H1 (cell line): ENCODE data around the gene ZNF211. TPM values are rescaled to one million over a fixed set of nuclear protein-coding genes. Genes with fewer than 3 reads are reported as not detected.

ENCODE experiments used
- CTCF ChIA-PET: fragments of 300-600 bp; sonication (Branson Sonifier 250); formaldehyde crosslinking; loops from one replicate; lab custom pipeline; 2021; ENCODE audit not compliant: partially characterized antibody; lab: Charles Lee
- POLR2A ChIA-PET: fragments of 300-600 bp; sonication (Branson Sonifier 250); formaldehyde crosslinking; loops from one replicate; lab custom pipeline; 2021; ENCODE audit warnings: inconsistent platforms; ENCODE audit not compliant: partially characterized antibody; lab: Charles Lee
- DNase-seq, 2 experiments: peaks; one replicate each; pipeline versions ENCODE4 v3.0.0 to v3.0.0-alpha.2; 2010 to 2022; ENCODE audit warnings: low spot score in 2 of 2, low read depth in 1 of 2, mixed read lengths in 1 of 2
- FAIRE-seq: peaks from 2 replicates; lab custom pipeline; 2011; peaks lifted over from hg19 to GRCh38; lab: Jason Lieb, UNC
- H2AFZ ChIP-seq: 2 replicates; pipeline ENCODE4 v1.8.1; 2012; ENCODE audit warnings: low read length, inconsistent platforms
- H2AK5ac ChIP-seq: 2 replicates; pipeline ENCODE4 v1.6.1; 2013; ENCODE audit warnings: low read depth, low read length
- H2BK120ac ChIP-seq: replicated peaks from 2 replicates; pipeline ENCODE3; 2013; ENCODE audit warnings: low read depth, low read length, inconsistent platforms
- H2BK12ac ChIP-seq: 2 replicates; pipeline ENCODE4 v1.6.1; 2013; ENCODE audit warnings: low read depth, low read length
- H2BK15ac ChIP-seq: 2 replicates; pipeline ENCODE4 v1.6.1; 2013; ENCODE audit warnings: low read length
- H2BK20ac ChIP-seq: 2 replicates; pipeline ENCODE4 v1.6.1; 2013; ENCODE audit warnings: low read length
- H2BK5ac ChIP-seq: 2 replicates; pipeline ENCODE4 v1.6.1; 2013; ENCODE audit warnings: low read depth, low read length
- H3K14ac ChIP-seq: 2 replicates; pipeline ENCODE4 v1.6.1; 2013; ENCODE audit warnings: inconsistent platforms; ENCODE audit not compliant: insufficient read length
- H3K18ac ChIP-seq: 2 replicates; pipeline ENCODE4 v1.6.1; 2013; ENCODE audit warnings: low read length; ENCODE audit errors: extremely low read depth
- H3K23ac ChIP-seq: 2 replicates; pipeline ENCODE4 v1.6.1; 2013; ENCODE audit warnings: inconsistent platforms; ENCODE audit not compliant: insufficient read length
- H3K23me2 ChIP-seq: 2 replicates; pipeline ENCODE4 v1.6.1; 2013; ENCODE audit warnings: low read depth, low read length
- H3K27ac ChIP-seq: 2 replicates; pipeline ENCODE4 v1.6.1; 2011; ENCODE audit warnings: low read depth, low read length, inconsistent platforms
- H3K27me3 ChIP-seq, 4 experiments: replicated peaks in 1 of 4; 1 replicate in 1 of 4; 2 replicates in 3 of 4; pipeline versions ENCODE4 v1.6.1 to v1.8.1; 2011 to 2013; ENCODE audit warnings: low read length in 3 of 4, mild to moderate bottlenecking in 3 of 4, inconsistent platforms in 2 of 4, mixed read lengths in 2 of 4, moderate library complexity in 1 of 4; ENCODE audit not compliant: control insufficient read depth in 3 of 4, insufficient read depth in 3 of 4; ENCODE audit errors: extremely low read depth in 1 of 4
- H3K36me3 ChIP-seq, 4 experiments: 2 replicates each; pipeline versions ENCODE4 v1.6.1 to v1.8.1; 2011 to 2013; ENCODE audit warnings: mild to moderate bottlenecking in 4 of 4, low read length in 3 of 4, moderate library complexity in 2 of 4, control low read depth in 1 of 4, inconsistent platforms in 1 of 4; ENCODE audit not compliant: insufficient read depth in 4 of 4, control insufficient read depth in 2 of 4
- H3K4ac ChIP-seq: replicated peaks from 2 replicates; pipeline ENCODE3; 2013; ENCODE audit warnings: low read length, low read depth, mixed read lengths, inconsistent platforms; ENCODE audit not compliant: insufficient read length
- H3K4me1 ChIP-seq, 4 experiments: replicated peaks in 1 of 4; 1 replicate in 1 of 4; 2 replicates in 3 of 4; pipeline versions ENCODE4 v1.6.1 to v1.8.1; 2011 to 2013; ENCODE audit warnings: low read length in 3 of 4, inconsistent platforms in 2 of 4, mixed read lengths in 1 of 4; ENCODE audit not compliant: insufficient read depth in 4 of 4, control insufficient read depth in 3 of 4
- H3K4me2 ChIP-seq, 2 experiments: 2 replicates each; pipeline versions ENCODE4 v1.6.1 to v1.8.1; 2011 to 2013; ENCODE audit warnings: low read depth in 2 of 2, low read length in 2 of 2, control low read depth in 1 of 2, inconsistent platforms in 1 of 2, mild to moderate bottlenecking in 1 of 2; ENCODE audit not compliant: insufficient read depth in 1 of 2
- H3K4me3 ChIP-seq, 4 experiments: fragments of 200-600, 300-600 bp in 1 of 4; sonication (generic), shearing (Covaris generic), sonication (Bioruptor Twin) in 1 of 4; 2 replicates each; pipeline versions ENCODE4 v1.5.1 to v1.8.1; 2011 to 2016; ENCODE audit warnings: low read length in 4 of 4, low read depth in 3 of 4, control low read depth in 2 of 4, inconsistent platforms in 2 of 4, mild to moderate bottlenecking in 2 of 4, mixed read lengths in 1 of 4, moderate library complexity in 1 of 4; ENCODE audit not compliant: insufficient read depth in 2 of 4; ENCODE audit errors: extremely low read depth in 1 of 4
- H3K56ac ChIP-seq: replicated peaks from 2 replicates; pipeline ENCODE3; 2013; ENCODE audit warnings: low read depth, mild to moderate bottlenecking, mixed read lengths, low read length, inconsistent platforms; ENCODE audit not compliant: insufficient read length
- H3K79me1 ChIP-seq: 2 replicates; pipeline ENCODE4 v1.6.1; 2013; ENCODE audit warnings: low read depth, low read length, control low read depth
- H3K79me2 ChIP-seq, 2 experiments: 2 replicates each; pipeline versions ENCODE4 v1.6.1 to v1.8.1; 2012 to 2013; ENCODE audit warnings: low read length in 2 of 2, mild to moderate bottlenecking in 2 of 2, inconsistent platforms in 1 of 2; ENCODE audit not compliant: insufficient read depth in 2 of 2, control insufficient read depth in 1 of 2
- H3K9ac ChIP-seq, 4 experiments: replicated peaks in 1 of 4; 1 replicate in 1 of 4; 2 replicates in 3 of 4; pipeline versions ENCODE4 v1.6.1 to v1.8.1; 2011 to 2013; ENCODE audit warnings: low read depth in 3 of 4, low read length in 3 of 4, control low read depth in 2 of 4, mild to moderate bottlenecking in 2 of 4, moderate library complexity in 2 of 4, inconsistent platforms in 1 of 4; ENCODE audit errors: extremely low read depth in 1 of 4
- H3K9me3 ChIP-seq, 2 experiments: 2 replicates each; pipeline versions ENCODE4 v1.6.1 to v1.8.1; 2012 to 2013; ENCODE audit warnings: mild to moderate bottlenecking in 2 of 2, moderate library complexity in 2 of 2, control low read depth in 1 of 2, inconsistent platforms in 1 of 2, low read depth in 1 of 2, low read length in 1 of 2, mixed read lengths in 1 of 2; ENCODE audit not compliant: insufficient read depth in 2 of 2
- H4K20me1 ChIP-seq, 2 experiments: replicated peaks in 1 of 2; 2 replicates each; pipeline versions ENCODE3 to v1.8.1; 2011 to 2013; ENCODE audit warnings: inconsistent platforms in 2 of 2, low read length in 2 of 2, mild to moderate bottlenecking in 1 of 2; ENCODE audit not compliant: insufficient read depth in 2 of 2, control insufficient read depth in 1 of 2
- H4K5ac ChIP-seq: 2 replicates; pipeline ENCODE4 v1.6.1; 2013; ENCODE audit warnings: low read length, low read depth, mixed read lengths, inconsistent platforms; ENCODE audit not compliant: insufficient read length
- H4K8ac ChIP-seq: 2 replicates; pipeline ENCODE4 v1.8.0; 2013; ENCODE audit warnings: mild to moderate bottlenecking, moderate library complexity, low read length, inconsistent platforms; ENCODE audit not compliant: insufficient read depth; ENCODE audit errors: extremely low read depth
- H4K91ac ChIP-seq: replicated peaks from 2 replicates; pipeline ENCODE3; 2013; ENCODE audit warnings: low read length, mixed read lengths, inconsistent platforms; ENCODE audit not compliant: insufficient read length
- GTF2F1 ChIP-seq: IDR thresholded peaks from 2 replicates; pipeline ENCODE4 v1.6.1; 2012; ENCODE audit warnings: low read depth, low read length, improper control_type of control experiment, borderline replicate concordance
- SP1 ChIP-seq: IDR thresholded peaks from 2 replicates; pipeline ENCODE4 v1.6.1; 2011; ENCODE audit warnings: low read depth, low read length
- WGBS, 2 experiments: shearing (Covaris generic) in 1 of 2; methylation state at CpG; one replicate each; pipeline versions ENCODE4 v1.1.6 to v1.1.7; 2013 to 2015; ENCODE audit warnings: low lambda C conversion rate in 2 of 2, mixed read lengths in 2 of 2, inconsistent platforms in 1 of 2, low coverage in 1 of 2, missing lambda C conversion rate in 1 of 2; ENCODE audit not compliant: insufficient replicate concordance in 2 of 2, insufficient coverage in 1 of 2, insufficient read length in 1 of 2; ENCODE audit errors: extremely low coverage in 1 of 2, missing lambda C conversion rate in 1 of 2; 5-methylcytosine and 5-hydroxymethylcytosine counted together
- polyA plus RNA-seq, 7 experiments: library from polyadenylated mRNA; depleted of rRNA in 3 of 7; stranded (reverse) in 5 of 7; unstranded in 2 of 7; fragments of >200 nt in 5 of 7; fragments of 200-250 nt in 2 of 7; gene quantifications; 1 replicate in 5 of 7; 2 replicates in 1 of 7; 4 replicates in 1 of 7; pipeline versions ENCODE4 v1.2.1 to v1.2.3, GENCODE V29; 2011 to 2013; ENCODE audit warnings: missing spikeins in 2 of 7, mixed read lengths in 2 of 7
- total RNA-seq: library from RNA; stranded (reverse); fragmentation: NEBNext Ultra II Directional; extraction: Animal tissue kit (Norgen Biotek cat#: 25700); gene quantifications from 2 replicates; pipeline ENCODE4 v1.2.1, GENCODE V29; 2021

The ZNF211 gene
- total and polyA plus RNA-seq, 2 of the 8 experiments (the other 6 are each of a cell fraction or from before 2014, with no cell fraction given), result 7.5 to 15.7 TPM

GRCh38 chr19:57688011-57688763 is 55.2 kb downstream of the ZNF211 start:
- Histone ChIP-seq H2BK15ac (no peak overlapping the region), H3K18ac (no peak overlapping the region), H2BK120ac (no peak overlapping the region), H2BK20ac (no peak overlapping the region), H3K79me2 (peaks cover 49 to 95% of the 10 kb centered on the region in 2 experiments), H4K8ac (no peak overlapping the region), H3K9ac (no peak overlapping the region), H3K4ac (no peak overlapping the region), H3K4me2 (no peak overlapping the region), H3K23ac (no peak overlapping the region), H3K56ac (no peak overlapping the region), H2AFZ (no peak overlapping the region), H3K4me1 (no peaks in the 10 kb centered on the region; a peak in 1 of 7 replicates), H2AK5ac (no peak overlapping the region), H4K5ac (no peak overlapping the region), H3K9me3 (peaks cover 57 to 60% of the 10 kb centered on the region in 2 experiments), H3K79me1 (peaks cover 18% of the 10 kb centered on the region), H3K27me3 (no peaks in the 10 kb centered on the region), H3K27ac (no peak overlapping the region), H4K91ac (no peak overlapping the region), H3K14ac (no peak overlapping the region), H3K23me2 (no peaks in the 10 kb centered on the region), H2BK5ac (no peak overlapping the region), H3K36me3 (peaks cover 28 to 76% (median 65%) of the 10 kb centered on the region in 4 experiments), H4K20me1 (peaks cover 3 to 4% of the 10 kb centered on the region in 2 experiments), H3K4me3 (peak overlapping the region in 1 of 4 experiments; percentile 15; a peak in 1 of 8 replicates), H2BK12ac (no peak overlapping the region)
- TF ChIP-seq SP1 (no peak), GTF2F1 (0 out of 2 replicates have a peak, but pooled peaks have one; percentile 28)
- FAIRE-seq (no peak), DNase-seq (no peak)
- CTCF ChIA-PET, result interaction anchor here (0.6 to 1.2 kb wide), 2 partner anchors 12 to 59 kb away, joined by 3 read pairs; no protein-coding TSS in a partner anchor
- POLR2A ChIA-PET, result interaction anchor here (1.0 kb wide), 1 partner anchor 21 kb away, joined by 3 read pairs; the partner anchor contains the start of gene ZNF154
- WGBS, 2 experiments, result 93% methylated on average over 6 of the region's 6 CpGs; no CpG with 5 or more reads in 1 of the 2 experiments
